Fibroblast of lung (primary cell): ENCODE data around the gene NUP133. TPM values are rescaled to one million over a fixed set of nuclear protein-coding genes. Genes with fewer than 3 reads are reported as not detected.

Source experiments
- DNase-seq, 2 donors: peaks; one replicate each; pipeline versions ENCODE4 v3.0.0 to v3.0.0-alpha.2; 2010; ENCODE audit warnings: low read depth in 2 of 2
- H2AFZ ChIP-seq: 2 replicates; pipeline ENCODE4 v1.5.1; 2012; ENCODE audit warnings: low read length, control low read depth, inconsistent platforms
- H3K27ac ChIP-seq: 2 replicates; pipeline ENCODE4 v1.5.1; 2011; ENCODE audit warnings: low read length, control low read depth; ENCODE audit not compliant: insufficient read depth
- H3K27me3 ChIP-seq: 2 replicates; pipeline ENCODE4 v1.5.1; 2011; ENCODE audit warnings: mild to moderate bottlenecking, low read length; ENCODE audit not compliant: control insufficient read depth, insufficient read depth
- H3K36me3 ChIP-seq: 2 replicates; pipeline ENCODE4 v1.5.1; 2011; ENCODE audit warnings: low read length; ENCODE audit not compliant: control insufficient read depth, insufficient read depth
- H3K4me1 ChIP-seq: 2 replicates; pipeline ENCODE4 v1.5.1; 2011; ENCODE audit warnings: low read length; ENCODE audit not compliant: control insufficient read depth, insufficient read depth; ENCODE audit errors: extremely low read depth
- H3K4me2 ChIP-seq: 2 replicates; pipeline ENCODE4 v1.5.1; 2011; ENCODE audit warnings: low read length, control low read depth; ENCODE audit not compliant: insufficient read depth; ENCODE audit errors: extremely low read depth
- H3K4me3 ChIP-seq, 4 experiments: fragments of 200-600 bp in 1 of 4; sonication (generic) in 1 of 4; replicated peaks in 1 of 4; 2 replicates each; pipeline ENCODE4 v1.5.1; 2011 to 2016; ENCODE audit warnings: low read length in 4 of 4, low read depth in 3 of 4, mild to moderate bottlenecking in 3 of 4, control low read depth in 2 of 4, inconsistent platforms in 1 of 4, mixed read lengths in 1 of 4; ENCODE audit not compliant: insufficient read depth in 1 of 4; ENCODE audit errors: control extremely low read depth in 1 of 4
- H3K79me2 ChIP-seq: 2 replicates; pipeline ENCODE4 v1.5.1; 2012; ENCODE audit warnings: mild to moderate bottlenecking, low read length, inconsistent platforms; ENCODE audit not compliant: control insufficient read depth, insufficient read depth
- H3K9ac ChIP-seq: 2 replicates; pipeline ENCODE4 v1.5.1; 2011; ENCODE audit warnings: mild to moderate bottlenecking, low read length, control low read depth; ENCODE audit not compliant: insufficient read depth
- H3K9me3 ChIP-seq: 2 replicates; pipeline ENCODE4 v1.5.1; 2012; ENCODE audit warnings: low read depth, low read length; ENCODE audit not compliant: control insufficient read depth, insufficient read depth
- H4K20me1 ChIP-seq: 2 replicates; pipeline ENCODE4 v1.5.1; 2011; ENCODE audit warnings: low read length; ENCODE audit not compliant: control insufficient read depth, insufficient read depth; ENCODE audit errors: extremely low read depth
- CTCF ChIP-seq, 2 donors: IDR thresholded peaks in 1 of 2; conservative IDR thresholded peaks in 1 of 2; 1 replicate in 1 of 2; 2 replicates in 1 of 2; pipeline ENCODE4 v1.5.1; 2011 to 2012; ENCODE audit warnings: low read length in 2 of 2, control low read depth in 1 of 2, inconsistent platforms in 1 of 2, low read depth in 1 of 2, mild to moderate bottlenecking in 1 of 2
- EZH2 ChIP-seq: IDR thresholded peaks from 2 replicates; pipeline ENCODE4 v1.5.1; 2012; ENCODE audit warnings: low read length, control low read depth, mild to moderate bottlenecking; ENCODE audit errors: missing control alignments
- polyA plus RNA-seq, 2 donors: library from polyadenylated mRNA; depleted of rRNA in 1 of 2; stranded (reverse) in 1 of 2; unstranded in 1 of 2; fragments of >200 nt; gene quantifications; 2 replicates each; pipeline ENCODE4 v1.2.1, GENCODE V29; 2011 to 2012; ENCODE audit warnings: missing spikeins in 1 of 2
- total RNA-seq: library from RNA; depleted of rRNA; stranded (reverse); fragments of >200 nt; gene quantifications from 2 replicates; pipeline ENCODE4 v1.2.1, GENCODE V29; 2014

NUP133 gene
- total and polyA plus RNA-seq, 2 donors (not counting 1 experiment from before 2014, with no cell fraction given), result 20.8 to 31.9 TPM

GRCh38 chr1:229506633-229507032 lies 1.5 kb downstream of the NUP133 start:
- Histone ChIP-seq H3K9ac (no peak overlapping the region), H3K36me3 (no peaks in the 10 kb centered on the region), H3K4me2 (peak overlapping the region; percentile 40), H3K27me3 (no peaks in the 10 kb centered on the region), H3K4me3 (peak overlapping the region; percentile 2 to 100 (median 98)), H2AFZ (no peak overlapping the region), H4K20me1 (no peaks in the 10 kb centered on the region), H3K9me3 (no peaks in the 10 kb centered on the region), H3K27ac (no peak overlapping the region), H3K4me1 (peaks cover 3% of the 10 kb centered on the region), H3K79me2 (peaks cover 19% of the 10 kb centered on the region)
- TF ChIP-seq CTCF (conservative IDR thresholded peaks at IDR 0.05 in 1 of 2, IDR thresholded peaks at IDR 0.05 in 1 of 2; ENCODE audit: low read depth in 1 of 2, low read length in 2 of 2) (no peak), EZH2 (no peak)
- no peak for DNase-seq

GRCh38 chr1:229495782-229496181 lies 12.4 kb downstream of the NUP133 start:
- H2AFZ ChIP-seq, result no peak overlapping the region
- H3K9me3 ChIP-seq, result no peaks in the 10 kb centered on the region
- H3K36me3 ChIP-seq, result peaks cover 3% of the 10 kb centered on the region
- H3K4me2 ChIP-seq, result no peak overlapping the region
- no peaks in the 10 kb centered on the region for H4K20me1 ChIP-seq
- no peak overlapping the region for H3K9ac ChIP-seq
- no peak for DNase-seq
- no peak for TF ChIP-seq EZH2
- no peak for TF ChIP-seq CTCF (conservative IDR thresholded peaks at IDR 0.05 in 1 of 2, IDR thresholded peaks at IDR 0.05 in 1 of 2; ENCODE audit: low read depth in 1 of 2, low read length in 2 of 2)
- no peak overlapping the region for H3K4me3 ChIP-seq
- no peaks in the 10 kb centered on the region for H3K4me1 ChIP-seq
- H3K27me3 ChIP-seq, result no peaks in the 10 kb centered on the region
- no peak overlapping the region for H3K27ac ChIP-seq
- no peaks in the 10 kb centered on the region for H3K79me2 ChIP-seq

- Histone ChIP-seq H3K36me3 (peaks cover 5% of the 10 kb centered on the region), H4K20me1 (no peaks in the 10 kb centered on the region), H3K4me1 (no peaks in the 10 kb centered on the region), H3K27me3 (no peaks in the 10 kb centered on the region), H3K4me2 (no peak overlapping the region), H3K9me3 (no peaks in the 10 kb centered on the region), H3K4me3 (no peak overlapping the region), H2AFZ (no peak overlapping the region), H3K27ac (no peak overlapping the region), H3K79me2 (no peaks in the 10 kb centered on the region), H3K9ac (no peak overlapping the region)
- no peak for TF ChIP-seq CTCF (conservative IDR thresholded peaks at IDR 0.05 in 1 of 2, IDR thresholded peaks at IDR 0.05 in 1 of 2; ENCODE audit: low read depth in 1 of 2, low read length in 2 of 2)
- no peak for TF ChIP-seq EZH2
- no peak for DNase-seq
Observed at GRCh38 chr1:229487181-229487580, 21.0 kb downstream of the NUP133 start.
